GM12878 (cell line): ENCODE results near the gene EPHA10. TPM values are rescaled to one million over a fixed set of nuclear protein-coding genes. Genes with fewer than 3 reads are reported as not detected.

Source experiments
- ATAC-seq: fragments of 200-7000 bp; cut with Tn5 transposase; 3 replicates; pipeline ENCODE4 v1.9.1; 2020; ENCODE audit warnings: mild to moderate bottlenecking, moderate library complexity
- BruUV-seq: library from RNA; stranded (reverse); fragments of 400-500 nt; replicated peaks from 2 replicates; lab custom pipeline; 2021; lab: Mats Ljungman, UMichigan
- CTCF ChIA-PET: fragments of 300-600 bp; sonication (Branson Sonifier 250); formaldehyde crosslinking; extraction: SDS; loops from one replicate; lab custom pipeline; 2021; ENCODE audit warnings: inconsistent platforms; lab: Yijun Ruan, JAX
- POLR2A ChIA-PET: fragments of 350-600 bp; formaldehyde crosslinking; extraction: SDS; loops from one replicate; lab custom pipeline; 2021; ENCODE audit warnings: inconsistent platforms; lab: Charles Lee
- RAD21 ChIA-PET: fragments of 300-600 bp; sonication (Branson Sonifier 250); formaldehyde crosslinking; loops from one replicate; lab custom pipeline; 2023; ENCODE audit warnings: antibody characterized with exemption; ENCODE audit not compliant: unreplicated experiment; lab: Charles Lee
- SMC1A ChIA-PET: fragments of 300-600 bp; sonication (Branson Sonifier 250); formaldehyde crosslinking; loops from one replicate; lab custom pipeline; 2023; ENCODE audit not compliant: unreplicated experiment, uncharacterized antibody; lab: Charles Lee
- DNase-seq: peaks from one replicate; pipeline ENCODE4 v3.0.0-alpha.2; 2011; ENCODE audit warnings: low read depth, low spot score
- FAIRE-seq: peaks from 3 replicates; lab custom pipeline; 2011; peaks lifted over from hg19 to GRCh38; lab: Jason Lieb, UNC
- H2AFZ ChIP-seq: 2 replicates; pipeline ENCODE4 v1.6.0; 2011; ENCODE audit warnings: low read depth, low read length, control low read depth; ENCODE audit not compliant: control insufficient read depth
- H3K27ac ChIP-seq: 2 replicates; pipeline ENCODE4 v1.5.1; 2011; ENCODE audit warnings: control low read depth; ENCODE audit not compliant: control insufficient read depth, insufficient read depth
- H3K27me3 ChIP-seq, 2 experiments: replicated peaks in 1 of 2; 2 replicates each; pipeline versions ENCODE4 v1.6.0 to v1.6.1; 2011; ENCODE audit warnings: low read length in 1 of 2; ENCODE audit not compliant: control insufficient read depth in 2 of 2, insufficient read depth in 2 of 2
- H3K36me3 ChIP-seq, 2 experiments: 2 replicates each; pipeline ENCODE4 v1.5.1; 2011; ENCODE audit warnings: low read length in 1 of 2; ENCODE audit not compliant: control insufficient read depth in 2 of 2, insufficient read depth in 2 of 2
- H3K4me1 ChIP-seq: 2 replicates; pipeline ENCODE4 v1.6.1; 2011; ENCODE audit warnings: mild to moderate bottlenecking, low read length, moderate library complexity, mixed read lengths; ENCODE audit not compliant: control insufficient read depth, insufficient read depth
- H3K4me2 ChIP-seq: 2 replicates; pipeline ENCODE4 v1.6.0; 2011; ENCODE audit warnings: control low read depth; ENCODE audit not compliant: control insufficient read depth, insufficient read depth
- H3K4me3 ChIP-seq: fragments of 200-600 bp; sonication (generic); 2 replicates; pipeline ENCODE4 v1.5.1; 2016
- H3K79me2 ChIP-seq: 2 replicates; pipeline ENCODE4 v1.6.0; 2011; ENCODE audit warnings: low read length; ENCODE audit not compliant: control insufficient read depth, insufficient read depth
- H3K9ac ChIP-seq: 2 replicates; pipeline ENCODE4 v1.8.0; 2011; ENCODE audit warnings: low read length, control low read depth, mixed read lengths; ENCODE audit not compliant: control insufficient read depth, insufficient read depth
- H3K9me3 ChIP-seq: replicated peaks from 3 replicates; pipeline ENCODE4 v1.5.1; 2011; ENCODE audit warnings: mild to moderate bottlenecking, low read length; ENCODE audit not compliant: control insufficient read depth, insufficient read depth
- H4K20me1 ChIP-seq: 2 replicates; pipeline ENCODE4 v1.6.0; 2011; ENCODE audit not compliant: control insufficient read depth, insufficient read depth
- ATF7 ChIP-seq: fragments of 450-650 bp; IDR thresholded peaks from 2 replicates; pipeline ENCODE4 v1.6.1; 2016; ENCODE audit warnings: low read depth, mild to moderate bottlenecking
- BHLHE40 ChIP-seq, 2 experiments: fragments of 450-650 bp in 1 of 2; IDR thresholded peaks; 2 replicates each; pipeline ENCODE4 v1.6.1; 2011 to 2017; ENCODE audit warnings: low read depth in 2 of 2, borderline replicate concordance in 1 of 2, improper control_type of control experiment in 1 of 2, low read length in 1 of 2, mild to moderate bottlenecking in 1 of 2
- CHD4 ChIP-seq: fragments of 200-600 bp; sonication (generic); IDR thresholded peaks from 2 replicates; pipeline ENCODE4 v1.6.1; 2016; ENCODE audit warnings: mild to moderate bottlenecking
- CTCF ChIP-seq, 3 experiments: IDR thresholded peaks in 2 of 3; conservative IDR thresholded peaks in 1 of 3; 2 replicates each; pipeline ENCODE4 v1.5.1; 2011; ENCODE audit warnings: low read depth in 3 of 3, low read length in 3 of 3, mild to moderate bottlenecking in 3 of 3, control low read depth in 2 of 3, moderate library complexity in 2 of 3, inconsistent platforms in 1 of 3, mixed read lengths in 1 of 3; ENCODE audit not compliant: control insufficient read depth in 2 of 3, insufficient read depth in 1 of 3; ENCODE audit errors: extremely low read depth in 1 of 3
- FOXK2 ChIP-seq: fragments of 450-650 bp; IDR thresholded peaks from 2 replicates; pipeline ENCODE4 v1.6.1; 2017; ENCODE audit warnings: mild to moderate bottlenecking, moderate library complexity
- HCFC1 ChIP-seq: fragments of 150-350 bp; IDR thresholded peaks from 2 replicates; pipeline ENCODE4 v1.6.1; 2014; ENCODE audit warnings: low read length
- NR2F1 ChIP-seq: fragments of 450-650 bp; conservative IDR thresholded peaks from 2 replicates; pipeline ENCODE4 v1.6.1; 2017; ENCODE audit warnings: mild to moderate bottlenecking
- PAX5 ChIP-seq: IDR thresholded peaks from 2 replicates; pipeline ENCODE4 v1.6.1; 2011; ENCODE audit warnings: low read depth, low read length, borderline replicate concordance
- WGBS: methylation state at CpG from one replicate; pipeline ENCODE4 v1.1.6; 2016; ENCODE audit warnings: low lambda C conversion rate; ENCODE audit not compliant: insufficient replicate concordance, insufficient coverage; ENCODE audit errors: missing lambda C conversion rate; 5-methylcytosine and 5-hydroxymethylcytosine counted together
- in situ Hi-C: fragments of 300-500 bp; cut with MboI; formaldehyde crosslinking; loops from 9 replicates; pipeline ENCODE4 v1.14.3; 2018; ENCODE audit warnings: mixed read lengths
- intact Hi-C: fragments of 100-400 bp; cut with micrococcal nuclease; formaldehyde crosslinking; loops from one replicate; pipeline ENCODE4 v1.14.2; 2022; ENCODE audit not compliant: unreplicated experiment
- polyA plus RNA-seq, 11 experiments: library from polyadenylated mRNA; depleted of rRNA in 4 of 11; unstranded in 6 of 11; stranded (reverse) in 5 of 11; fragments of >200 nt; fragmentation: Nextera tagmentation in 4 of 11; fragmentation: Illumina TruSeq in 1 of 11; extraction: Ambion mirVana in 4 of 11; extraction: Trizol in 1 of 11; gene quantifications; 1 replicate in 1 of 11; 2 replicates in 10 of 11; pipeline versions ENCODE4 v1.2.1 to v1.2.3, GENCODE V29; 2011 to 2016; ENCODE audit warnings: inconsistent platforms in 2 of 11, missing spikeins in 2 of 11, low read depth in 1 of 11
- total RNA-seq, 4 experiments: library from RNA; depleted of rRNA in 3 of 4; stranded (reverse); fragments of >200 nt in 3 of 4; fragmentation: Illumina TruSeq in 1 of 4; extraction: Trizol in 1 of 4; gene quantifications; 2 replicates each; pipeline versions ENCODE4 v1.2.1 to v1.2.3, GENCODE V29; 2013 to 2021
- TF ChIP-seq, protein P1 (sequence below): fragments of 450-650 bp; IDR thresholded peaks from 2 replicates; pipeline ENCODE4 v1.6.1; 2017; ENCODE audit warnings: antibody characterized with exemption, mild to moderate bottlenecking, moderate library complexity
- TF ChIP-seq, protein P2 (sequence below): IDR thresholded peaks from 2 replicates; pipeline ENCODE4 v1.6.1; 2012; ENCODE audit warnings: mild to moderate bottlenecking, low read depth, low read length

EPHA10 gene
- total and polyA plus RNA-seq, 10 of the 15 experiments (the other 5 are each of a cell fraction or from before 2014, with no cell fraction given): 0.05 to 0.06 TPM; not detected in 8

DNA sequence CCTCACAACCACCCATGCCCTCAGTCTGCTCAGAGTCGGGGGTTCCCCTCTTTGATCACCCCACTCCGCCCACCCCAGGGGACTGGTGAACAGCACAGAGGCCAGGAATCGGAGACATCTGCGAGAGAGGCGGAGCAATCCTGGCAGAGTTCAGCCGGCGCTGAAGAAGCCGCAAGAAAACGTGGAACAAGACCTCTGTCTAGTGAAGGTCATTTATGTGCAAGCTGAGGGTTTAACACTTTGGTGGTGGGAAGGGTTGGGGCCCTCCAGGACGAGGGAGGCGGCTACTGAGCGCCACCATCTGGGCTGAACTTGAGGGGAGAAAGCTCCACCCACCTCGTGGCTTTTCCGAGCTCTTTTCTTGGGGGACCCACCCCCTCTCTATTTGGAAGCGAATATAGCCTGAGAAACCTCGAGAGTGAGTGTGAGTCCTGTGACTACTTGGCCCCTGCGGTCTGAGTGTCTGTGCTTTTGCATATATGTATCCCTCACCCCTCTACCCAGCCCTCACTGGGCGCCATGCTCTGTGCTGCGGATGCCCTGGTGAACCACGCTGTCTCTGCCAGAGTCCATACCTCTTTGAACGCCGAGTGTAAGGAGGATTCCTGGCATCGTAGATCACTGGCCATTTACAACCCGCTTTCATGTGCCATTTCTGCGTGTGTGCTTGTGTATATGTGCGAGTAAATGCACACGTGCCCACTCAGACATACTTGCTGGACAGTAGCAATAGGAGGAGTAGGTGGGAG lies 1.2 kb upstream of the EPHA10 start:
- TF ChIP-seq, protein P1, sequence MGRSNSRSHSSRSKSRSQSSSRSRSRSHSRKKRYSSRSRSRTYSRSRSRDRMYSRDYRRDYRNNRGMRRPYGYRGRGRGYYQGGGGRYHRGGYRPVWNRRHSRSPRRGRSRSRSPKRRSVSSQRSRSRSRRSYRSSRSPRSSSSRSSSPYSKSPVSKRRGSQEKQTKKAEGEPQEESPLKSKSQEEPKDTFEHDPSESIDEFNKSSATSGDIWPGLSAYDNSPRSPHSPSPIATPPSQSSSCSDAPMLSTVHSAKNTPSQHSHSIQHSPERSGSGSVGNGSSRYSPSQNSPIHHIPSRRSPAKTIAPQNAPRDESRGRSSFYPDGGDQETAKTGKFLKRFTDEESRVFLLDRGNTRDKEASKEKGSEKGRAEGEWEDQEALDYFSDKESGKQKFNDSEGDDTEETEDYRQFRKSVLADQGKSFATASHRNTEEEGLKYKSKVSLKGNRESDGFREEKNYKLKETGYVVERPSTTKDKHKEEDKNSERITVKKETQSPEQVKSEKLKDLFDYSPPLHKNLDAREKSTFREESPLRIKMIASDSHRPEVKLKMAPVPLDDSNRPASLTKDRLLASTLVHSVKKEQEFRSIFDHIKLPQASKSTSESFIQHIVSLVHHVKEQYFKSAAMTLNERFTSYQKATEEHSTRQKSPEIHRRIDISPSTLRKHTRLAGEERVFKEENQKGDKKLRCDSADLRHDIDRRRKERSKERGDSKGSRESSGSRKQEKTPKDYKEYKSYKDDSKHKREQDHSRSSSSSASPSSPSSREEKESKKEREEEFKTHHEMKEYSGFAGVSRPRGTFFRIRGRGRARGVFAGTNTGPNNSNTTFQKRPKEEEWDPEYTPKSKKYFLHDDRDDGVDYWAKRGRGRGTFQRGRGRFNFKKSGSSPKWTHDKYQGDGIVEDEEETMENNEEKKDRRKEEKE: 0 out of 2 replicates have a peak, but pooled peaks have one; percentile 48
- TF ChIP-seq CHD4 (no peak), NR2F1 (0 out of 2 replicates have a peak, but pooled peaks have one; percentile 10), PAX5 (no peak), BHLHE40 (IDR thresholded peaks at IDR 0.05; ENCODE audit: borderline replicate concordance in 1 of 2, low read depth in 2 of 2, low read length in 1 of 2) (peak in 1 of 2 experiments; percentile 27; a peak in 1 of 4 replicates), CTCF (IDR thresholded peaks at IDR 0.05 in 2 of 3, conservative IDR thresholded peaks at IDR 0.05 in 1 of 3; ENCODE audit: control insufficient read depth in 2 of 3, extremely low read depth in 1 of 3, insufficient read depth in 1 of 3, low read depth in 3 of 3, low read length in 3 of 3) (peak; percentile 15 to 20 (median 19); a peak in 2 of 6 replicates), FOXK2 (peak; percentile 81), ATF7 (peak; percentile 60), HCFC1 (no peak)
- TF ChIP-seq, protein P2, sequence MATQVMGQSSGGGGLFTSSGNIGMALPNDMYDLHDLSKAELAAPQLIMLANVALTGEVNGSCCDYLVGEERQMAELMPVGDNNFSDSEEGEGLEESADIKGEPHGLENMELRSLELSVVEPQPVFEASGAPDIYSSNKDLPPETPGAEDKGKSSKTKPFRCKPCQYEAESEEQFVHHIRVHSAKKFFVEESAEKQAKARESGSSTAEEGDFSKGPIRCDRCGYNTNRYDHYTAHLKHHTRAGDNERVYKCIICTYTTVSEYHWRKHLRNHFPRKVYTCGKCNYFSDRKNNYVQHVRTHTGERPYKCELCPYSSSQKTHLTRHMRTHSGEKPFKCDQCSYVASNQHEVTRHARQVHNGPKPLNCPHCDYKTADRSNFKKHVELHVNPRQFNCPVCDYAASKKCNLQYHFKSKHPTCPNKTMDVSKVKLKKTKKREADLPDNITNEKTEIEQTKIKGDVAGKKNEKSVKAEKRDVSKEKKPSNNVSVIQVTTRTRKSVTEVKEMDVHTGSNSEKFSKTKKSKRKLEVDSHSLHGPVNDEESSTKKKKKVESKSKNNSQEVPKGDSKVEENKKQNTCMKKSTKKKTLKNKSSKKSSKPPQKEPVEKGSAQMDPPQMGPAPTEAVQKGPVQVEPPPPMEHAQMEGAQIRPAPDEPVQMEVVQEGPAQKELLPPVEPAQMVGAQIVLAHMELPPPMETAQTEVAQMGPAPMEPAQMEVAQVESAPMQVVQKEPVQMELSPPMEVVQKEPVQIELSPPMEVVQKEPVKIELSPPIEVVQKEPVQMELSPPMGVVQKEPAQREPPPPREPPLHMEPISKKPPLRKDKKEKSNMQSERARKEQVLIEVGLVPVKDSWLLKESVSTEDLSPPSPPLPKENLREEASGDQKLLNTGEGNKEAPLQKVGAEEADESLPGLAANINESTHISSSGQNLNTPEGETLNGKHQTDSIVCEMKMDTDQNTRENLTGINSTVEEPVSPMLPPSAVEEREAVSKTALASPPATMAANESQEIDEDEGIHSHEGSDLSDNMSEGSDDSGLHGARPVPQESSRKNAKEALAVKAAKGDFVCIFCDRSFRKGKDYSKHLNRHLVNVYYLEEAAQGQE: no peak
- TF ChIP-seq, all 136 proteins: peak for 6
- Histone ChIP-seq H3K36me3 (no peaks in the 10 kb centered on the region), H4K20me1 (no peaks in the 10 kb centered on the region), H3K4me2 (peak overlapping the region; percentile 21; the same call in 1 of the 2 replicates), H3K79me2 (no peaks in the 10 kb centered on the region), H3K27me3 (peaks cover 5 to 14% of the 10 kb centered on the region in 2 experiments; a peak in 3 of 4 replicates), H3K4me3 (peak overlapping the region; percentile 18; the same call in 1 of the 2 replicates), H3K9me3 (no peaks in the 10 kb centered on the region; the same call in 2 of the 3 replicates), H2AFZ (no peak overlapping the region), H3K27ac (no peak overlapping the region), H3K9ac (no peak overlapping the region), H3K4me1 (no peaks in the 10 kb centered on the region)
- ATAC-seq (peak; percentile 71), FAIRE-seq (no peak), DNase-seq (no peak)
- ChIA-PET CTCF (interaction anchor here (0.6 to 1.7 kb wide), 6 partner anchors 10 to 163 kb away, joined by 3 to 6 read pairs (median 4); no protein-coding TSS in a partner anchor), RAD21 (interaction anchor here (1.0 to 1.8 kb wide), 2 partner anchors 73 to 84 kb away, joined by 3 to 4 read pairs; no protein-coding TSS in a partner anchor), POLR2A (interaction anchor here (1.2 kb wide), 1 partner anchor 89 kb away, joined by 4 read pairs; no protein-coding TSS in a partner anchor), SMC1A (no interaction called here)
- 13% methylated on average over 27 of the region's 27 CpGs for WGBS
- BruUV-seq: no TSS peak
- intact Hi-C loops (no loop called here), in situ Hi-C loops (no loop called here)
